Lung microvascular endothelial cell (primary cell): Measurements from ENCODE around the gene ACOX3. TPM values are rescaled to one million over a fixed set of nuclear protein-coding genes. Genes with fewer than 3 reads are reported as not detected.
A peak's percentile ranks its signal among the peaks of the same experiment; 100 is the strongest.

ENCODE experiments used
- DNase-seq, 2 donors: peaks; one replicate each; pipeline versions ENCODE4 v3.0.0 to v3.0.0-alpha.2; 2010; ENCODE audit warnings: low read depth in 2 of 2
- total RNA-seq: library from RNA; depleted of rRNA; stranded (reverse); fragments of >200 nt; gene quantifications from 2 replicates; pipeline ENCODE4 v1.2.1, GENCODE V29; 2014

ACOX3 gene
- total RNA-seq, 1 donor from 2014 or later = 22.6 TPM

DNA sequence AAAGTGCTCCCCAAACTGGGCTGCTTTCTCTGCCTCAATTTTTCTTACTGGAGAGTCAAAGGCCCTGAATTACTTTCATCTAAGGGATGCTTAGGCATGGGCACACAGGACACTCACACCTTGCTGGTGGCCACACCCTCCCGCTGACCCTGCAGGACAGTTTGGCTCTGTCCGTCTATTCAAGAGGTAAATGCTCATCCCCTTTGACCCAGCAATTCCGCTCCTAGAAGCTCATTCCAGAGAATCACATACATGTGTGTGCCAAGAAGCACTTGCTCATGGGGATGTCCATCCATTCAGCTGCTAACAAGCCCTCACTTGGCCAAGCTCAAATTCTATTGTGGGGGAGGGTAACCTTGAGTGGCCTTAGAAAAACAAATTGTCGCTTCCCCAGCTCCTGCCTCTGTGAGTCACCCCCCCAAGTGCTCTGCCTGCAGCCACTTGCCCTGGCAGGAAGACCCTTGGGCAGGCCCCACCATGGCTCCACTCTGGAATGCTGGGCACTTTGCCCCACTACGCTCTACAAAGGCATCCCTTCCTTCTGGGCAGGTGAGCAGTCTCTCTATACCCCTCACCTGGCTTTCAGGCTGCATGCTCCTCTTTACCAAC lies 116.5 kb downstream of the ACOX3 start:
- DNase-seq = no peak

GRCh38 chr4:8322794-8323704 lies 117.5 kb downstream of the ACOX3 start:
- no peak for DNase-seq

- DNase-seq = no peak
Measured at GRCh38 chr4:8321771-8322170, 118.8 kb downstream of the ACOX3 start.

DNA sequence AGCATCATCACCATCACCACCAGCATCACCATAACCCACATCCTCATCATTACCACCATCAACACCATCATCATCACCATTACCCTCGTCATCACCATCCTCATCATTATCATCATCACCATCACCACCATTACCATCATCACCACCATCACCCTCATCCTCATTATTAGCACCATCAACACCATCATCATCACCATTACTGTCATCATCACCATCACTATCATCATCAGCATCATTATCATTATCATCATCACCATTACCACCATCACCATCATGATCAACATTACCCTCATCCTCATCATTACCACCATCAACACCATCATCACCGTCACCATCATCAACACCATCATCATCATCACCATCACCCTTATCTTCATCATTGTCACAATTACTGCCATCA lies 119.3 kb downstream of the ACOX3 start:
- DNase-seq = no peak

GRCh38 chr4:8320386-8320750 lies 120.2 kb downstream of the ACOX3 start:
- peak in 1 of 2 donors; percentile 18 for DNase-seq

- peak in 1 of 2 donors; percentile 27 for DNase-seq
Measured at GRCh38 chr4:8319731-8320385, 120.7 kb downstream of the ACOX3 start.

GRCh38 chr4:8319061-8319460 lies 121.5 kb downstream of the ACOX3 start:
- no peak for DNase-seq

GRCh38 chr4:8318509-8318908 lies 122.0 kb downstream of the ACOX3 start:
- no peak for DNase-seq

GRCh38 chr4:8317474-8317873 lies 123.0 kb downstream of the ACOX3 start:
- no peak for DNase-seq

DNA sequence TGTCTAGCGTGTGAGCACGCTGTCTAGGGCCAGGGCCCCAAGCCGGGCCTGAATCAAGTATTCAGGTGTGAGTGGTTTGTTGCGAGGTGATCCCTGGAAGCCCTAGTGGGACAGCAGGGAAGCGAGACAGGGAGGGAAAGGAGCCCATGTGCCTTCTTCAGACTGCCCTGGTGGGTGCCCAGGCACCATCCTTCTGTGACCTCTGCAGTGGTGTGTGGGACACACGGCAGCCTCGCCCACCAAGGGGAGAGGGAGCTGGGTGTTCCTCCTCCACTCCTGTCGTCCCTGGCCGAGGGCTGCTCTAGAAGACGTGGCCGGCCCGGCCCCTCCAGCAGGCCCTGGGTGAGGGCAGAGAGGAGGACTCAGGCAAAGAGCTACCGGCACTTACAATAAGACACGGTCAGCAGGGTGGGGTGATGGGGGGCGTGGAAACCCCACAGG lies 123.6 kb downstream of the ACOX3 start:
- no peak for DNase-seq

Other genes with a start within 250 kb of the ACOX3 start
- gene SH3TC1, start 241.4 kb downstream of the ACOX3 start, total RNA-seq = 96.8 and 147 TPM in 2 replicates
- 1.2 and 2.6 TPM in 2 replicates for gene HTRA3, start 171.0 kb downstream of the ACOX3 start, total RNA-seq
- gene TRMT44, start 54 bp upstream of the ACOX3 start, total RNA-seq = 6.3 and 9.9 TPM in 2 replicates
- gene GPR78, start 139.7 kb upstream of the ACOX3 start, total RNA-seq = not detected in 2 replicates
- not detected in 2 replicates for gene CPZ, start 152.0 kb upstream of the ACOX3 start, total RNA-seq